GM19328 (cell line): ENCODE results near the gene DNAAF5.
"Not testable (repeated sequence)": the region's sequence is repeated elsewhere in the genome, so short reads cannot be mapped to it uniquely, and the experiment has no call there.

Experiments used
- ATAC-seq: cut with Tn5 transposase; IDR thresholded peaks from one replicate; pipeline ENCODE4 v1.9.1; 2021; ENCODE audit warnings: mild to moderate bottlenecking, moderate library complexity; ENCODE audit not compliant: unreplicated experiment

DNAAF5 gene

DNA sequence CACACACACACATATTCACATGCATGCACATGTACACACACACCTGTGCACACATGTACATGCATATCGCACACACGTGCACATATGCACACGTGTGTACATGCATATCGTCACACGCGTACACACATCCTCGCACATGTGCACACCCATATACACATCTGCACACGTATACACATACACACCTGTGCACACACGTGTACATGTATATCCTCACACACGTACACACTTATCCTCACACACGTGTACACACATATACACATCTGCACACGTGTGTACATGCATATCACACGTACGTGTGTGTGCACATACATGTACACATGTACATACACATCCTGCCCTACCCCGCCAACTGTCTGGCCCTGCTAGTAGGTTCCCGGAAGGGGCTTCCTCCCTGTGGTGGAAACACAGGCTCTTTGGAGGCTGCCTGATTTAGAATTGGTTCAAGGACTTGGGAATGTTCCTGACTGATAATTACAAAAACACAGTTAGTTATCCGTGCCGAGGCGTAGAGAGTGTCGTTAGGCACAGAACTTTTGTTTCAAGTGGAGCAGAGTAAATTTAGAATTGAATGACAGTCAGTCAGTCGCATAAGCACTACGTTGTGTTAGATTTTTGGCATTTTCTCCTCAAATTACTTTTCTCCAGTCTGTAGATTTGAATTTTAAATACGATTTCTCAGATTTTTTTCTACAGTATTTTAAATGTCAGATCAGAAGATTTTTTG, 19.1 kb downstream of the DNAAF5 start:
- ATAC-seq, result no peak

DNA sequence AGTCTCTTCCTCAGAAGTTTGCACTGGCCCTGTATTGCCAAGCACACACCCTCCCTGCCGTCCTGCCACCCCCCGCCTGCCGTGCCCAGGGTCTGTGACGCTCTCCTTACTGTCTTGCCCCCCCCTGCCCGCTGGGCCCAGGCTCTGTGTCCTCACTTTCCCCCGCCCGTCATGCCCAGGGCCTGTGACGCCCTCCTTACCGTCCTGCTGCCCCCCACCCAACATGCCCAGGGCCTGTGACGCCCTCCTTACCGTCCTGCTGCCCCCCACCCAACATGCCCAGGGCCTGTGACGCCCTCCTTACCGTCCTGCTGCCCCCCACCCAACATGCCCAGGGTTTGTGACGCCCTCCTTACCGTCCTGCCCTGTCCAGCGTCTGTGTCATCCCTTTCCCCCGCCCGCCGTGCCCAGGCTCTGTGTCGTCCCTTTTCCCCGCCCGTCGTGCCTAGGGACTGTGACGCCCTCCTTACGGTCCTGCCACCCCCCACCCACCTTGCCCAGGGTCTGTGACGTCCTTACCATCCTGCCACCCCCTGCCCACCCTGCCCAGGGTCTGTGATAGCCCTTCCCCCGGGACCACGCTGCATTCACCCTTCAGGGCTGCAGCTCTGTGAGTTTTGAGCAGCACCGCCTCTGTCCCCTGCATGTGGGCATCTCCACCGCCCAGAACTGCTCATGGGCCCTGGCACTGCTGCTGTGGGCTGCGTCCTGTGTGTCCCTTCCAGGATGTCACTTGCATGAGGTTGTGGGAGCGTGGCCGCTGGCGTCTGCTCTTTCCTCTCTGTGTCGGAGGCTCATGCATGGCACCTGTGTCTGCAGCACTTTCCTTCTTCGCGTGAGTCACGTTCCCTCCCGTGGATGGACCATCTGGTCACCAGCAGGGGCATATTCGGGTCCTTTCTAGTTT, 19.9 kb downstream of the DNAAF5 start:
- no peak for ATAC-seq

DNA sequence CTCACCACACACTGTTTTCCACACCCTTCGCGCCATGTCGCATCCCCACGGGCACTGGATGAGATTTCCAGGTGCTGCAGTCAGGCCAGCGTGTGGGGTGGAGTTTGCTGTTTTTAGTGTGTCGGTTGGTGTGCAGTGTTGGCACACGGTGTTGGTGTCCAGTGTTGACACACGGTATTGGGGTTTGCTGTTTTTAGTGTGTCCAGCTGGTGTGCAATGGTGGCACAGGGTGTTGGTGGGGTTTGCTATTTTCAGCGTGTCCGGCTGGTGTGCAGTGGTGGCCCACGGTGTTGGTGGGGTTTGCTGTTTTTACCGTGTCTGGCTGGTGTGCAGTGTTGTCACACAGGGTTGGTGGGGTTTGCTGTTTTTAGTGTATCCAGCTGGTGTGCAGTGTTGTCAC, 20.7 kb downstream of the DNAAF5 start:
- ATAC-seq, result no peak

DNA sequence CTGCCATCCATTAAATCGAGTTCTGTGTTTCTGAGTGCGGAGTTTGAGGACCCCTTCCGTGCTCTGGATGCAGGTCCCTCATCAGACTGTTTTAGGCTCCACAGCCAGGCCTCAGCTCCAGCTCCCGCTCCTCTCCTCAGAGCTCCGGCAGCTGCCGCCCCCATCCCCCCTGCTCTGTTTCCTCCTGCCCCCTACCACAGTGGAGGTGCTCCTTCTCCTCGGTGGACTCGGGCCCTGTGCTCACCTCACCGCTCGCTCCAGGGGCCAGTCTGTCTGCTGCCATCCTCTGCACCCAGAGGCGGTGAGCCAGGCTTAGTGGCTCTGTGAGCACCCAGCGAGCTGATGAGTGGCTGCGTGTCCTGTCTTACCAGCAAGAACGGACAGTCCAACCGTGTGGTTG, 21.9 kb downstream of the DNAAF5 start:
- ATAC-seq, result no peak

DNA sequence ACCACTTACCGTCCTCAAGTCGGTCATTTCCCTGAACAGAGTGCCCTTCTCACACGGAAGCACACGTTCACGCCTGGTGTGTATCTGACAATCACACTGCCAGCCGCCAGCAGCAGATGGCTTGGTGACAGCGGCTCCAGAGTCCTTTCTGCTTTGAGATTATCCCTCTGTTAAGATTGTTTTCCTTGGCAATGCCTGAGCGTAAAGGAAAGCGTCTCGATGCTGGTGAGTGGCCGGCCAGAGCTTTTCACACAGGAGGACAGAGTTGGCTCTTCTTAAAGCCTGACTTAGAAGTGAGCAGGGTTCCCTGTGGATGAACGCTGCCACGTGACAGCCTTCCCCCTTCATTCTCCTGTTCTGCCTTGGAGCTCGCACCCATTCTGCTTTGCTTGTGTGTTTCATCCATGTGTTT, 22.6 kb downstream of the DNAAF5 start:
- ATAC-seq, result no peak

DNA sequence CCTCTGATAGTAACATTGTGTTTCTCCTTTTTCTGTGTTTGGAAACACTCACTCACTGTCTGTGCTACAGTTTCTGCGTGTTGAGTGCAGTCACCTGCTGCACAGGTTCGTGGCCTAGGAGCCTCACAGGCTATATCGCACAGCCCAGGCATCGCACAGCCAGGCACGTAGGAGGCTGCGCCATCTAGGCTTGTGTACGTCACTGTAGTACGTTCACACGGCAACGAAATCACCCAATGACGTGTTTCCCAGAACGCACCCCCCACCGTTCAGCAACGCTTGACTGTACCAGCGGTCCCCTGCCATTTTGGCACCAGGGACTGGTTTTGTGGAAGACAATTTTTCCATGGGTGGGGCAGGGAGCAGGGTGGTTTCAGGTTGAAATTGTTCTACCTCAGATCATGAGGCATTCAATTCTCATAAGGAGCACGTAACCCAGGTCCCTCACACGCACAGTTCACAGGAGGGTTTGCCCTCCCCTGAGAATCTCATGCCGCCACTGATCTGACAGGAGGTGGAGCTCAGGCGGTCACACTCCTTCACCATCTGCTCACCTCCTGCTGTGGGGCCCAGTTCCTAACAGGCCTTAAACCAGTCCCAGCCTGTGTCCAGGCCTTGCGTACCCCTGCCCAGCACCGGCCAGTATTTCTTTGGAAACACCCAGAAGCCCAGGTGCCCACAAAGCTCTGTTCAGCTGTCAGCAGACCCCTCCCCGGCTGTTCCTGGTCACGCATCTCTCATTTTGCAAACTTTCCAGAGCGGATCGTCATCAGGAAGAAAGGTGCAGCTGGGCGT, 23.8 kb downstream of the DNAAF5 start:
- no peak for ATAC-seq

DNA sequence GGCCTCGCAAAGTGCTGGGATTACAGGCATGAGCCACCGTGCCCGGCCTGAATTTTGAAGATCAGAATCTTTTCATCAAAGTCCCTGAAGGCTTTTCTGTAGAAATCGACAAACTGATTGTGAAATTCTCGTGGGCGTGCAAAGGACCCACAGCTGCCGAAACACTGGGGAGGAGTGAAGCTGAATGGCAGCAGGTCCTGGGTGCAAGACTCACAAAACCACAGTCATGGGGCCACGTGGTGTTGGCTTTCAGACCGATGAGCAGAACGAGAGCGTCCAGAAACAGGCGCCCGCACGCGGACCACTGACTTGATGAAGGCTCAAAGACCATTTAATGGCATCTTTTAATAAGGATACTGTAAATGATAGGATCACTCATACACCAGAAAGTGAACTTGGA, 25.3 kb downstream of the DNAAF5 start:
- ATAC-seq, result no peak

DNA sequence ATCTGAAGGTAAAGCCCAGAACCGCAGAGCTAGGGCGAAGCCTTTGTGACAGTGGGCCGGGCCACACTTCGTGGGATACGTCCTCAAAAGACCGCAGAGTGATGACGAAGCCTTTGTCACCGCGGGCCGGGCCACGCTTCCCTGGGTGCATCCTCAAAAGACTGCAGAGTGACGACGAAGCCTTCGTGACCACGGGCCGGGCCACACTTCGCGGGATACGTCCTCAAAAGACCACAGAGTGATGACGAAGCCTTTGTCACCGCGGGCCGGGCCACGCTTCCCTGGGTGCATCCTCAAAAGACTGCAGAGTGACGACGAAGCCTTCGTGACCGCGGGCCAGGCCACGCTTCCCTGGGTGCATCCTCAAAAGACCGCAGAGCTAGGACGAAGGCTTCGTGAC, 25.8 kb downstream of the DNAAF5 start:
- not testable (repeated sequence) for ATAC-seq

DNA sequence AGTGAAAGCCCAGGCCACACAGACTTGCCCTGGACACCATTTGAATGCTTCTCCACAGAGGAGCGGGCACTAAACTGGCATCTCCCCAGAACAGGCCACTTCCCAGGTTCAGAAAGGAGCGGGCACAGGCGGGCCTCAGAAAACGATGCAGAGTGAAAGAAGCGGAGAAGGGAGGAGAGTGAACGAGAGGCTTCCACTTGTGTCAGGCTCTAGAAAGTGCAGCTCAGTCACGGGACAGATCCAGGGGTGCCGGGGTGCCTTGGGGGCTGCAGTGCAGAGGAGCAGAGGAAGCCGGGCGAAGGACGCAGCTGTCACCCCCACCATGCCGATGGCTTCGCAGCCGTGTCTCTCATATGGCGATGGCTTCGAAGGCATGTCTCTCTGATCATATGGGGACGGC, 26.7 kb downstream of the DNAAF5 start:
- ATAC-seq, result no peak

DNA sequence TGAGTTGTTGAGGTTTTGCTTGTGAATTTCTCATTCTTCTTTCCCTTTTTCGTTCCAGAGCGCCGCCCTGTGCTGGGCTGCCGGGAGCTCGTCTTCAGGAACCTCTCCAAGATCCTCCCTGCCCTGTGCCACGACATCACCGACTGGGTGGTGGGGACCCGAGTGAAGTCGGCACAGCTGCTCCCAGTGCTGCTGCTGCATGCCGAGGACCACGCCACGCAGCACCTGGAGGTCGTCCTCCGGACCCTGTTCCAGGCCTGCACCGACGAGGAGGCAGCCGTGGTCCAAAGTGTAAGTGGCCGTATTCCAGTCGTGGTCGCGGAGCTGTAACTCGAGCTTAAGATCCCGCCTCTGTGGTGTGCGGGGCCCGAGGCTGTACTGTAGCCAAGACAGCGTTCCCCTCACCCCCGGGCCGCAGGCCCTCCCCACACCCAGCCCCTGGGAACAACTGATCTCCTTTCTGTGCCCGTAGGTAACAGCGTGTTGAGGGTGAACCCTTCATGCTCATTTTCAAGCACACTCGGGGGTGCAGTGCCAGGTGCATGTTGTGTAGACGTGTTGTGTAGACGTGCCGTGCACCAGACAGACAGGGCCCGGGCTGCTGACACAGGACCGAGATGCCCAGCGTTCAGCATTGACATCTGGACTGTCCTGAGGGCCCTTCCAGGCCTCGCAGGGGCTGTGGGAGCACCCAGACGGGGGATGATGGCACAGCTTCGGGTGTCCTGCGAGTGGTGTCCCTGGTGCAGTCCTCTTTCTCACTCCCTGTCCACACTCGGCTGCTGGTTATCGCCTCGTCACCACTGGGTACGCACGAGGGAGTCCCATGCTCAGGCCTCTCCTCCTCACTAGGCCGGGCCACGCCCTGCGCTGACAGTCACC, 28.3 kb downstream of the DNAAF5 start:
- no peak for ATAC-seq

DNA sequence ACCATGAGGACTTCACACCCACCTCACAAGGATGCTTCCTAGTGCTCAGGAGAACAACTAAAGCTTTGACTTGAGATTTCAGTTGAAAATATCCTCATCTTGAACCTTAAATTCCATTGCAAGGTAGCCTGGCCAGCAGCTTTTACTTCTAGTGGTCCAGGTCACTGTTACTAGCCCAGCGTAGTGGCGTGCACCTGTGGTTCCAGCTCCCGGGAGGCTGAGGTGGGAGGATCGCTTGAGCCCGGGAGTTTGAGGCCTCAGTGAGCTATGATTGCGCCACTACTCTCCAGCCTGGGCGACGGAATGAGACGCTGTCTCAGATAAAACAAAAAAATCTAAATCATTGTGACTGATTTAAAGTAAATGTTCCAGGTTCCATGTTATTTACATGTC, 28.9 kb downstream of the DNAAF5 start:
- no peak for ATAC-seq

DNA sequence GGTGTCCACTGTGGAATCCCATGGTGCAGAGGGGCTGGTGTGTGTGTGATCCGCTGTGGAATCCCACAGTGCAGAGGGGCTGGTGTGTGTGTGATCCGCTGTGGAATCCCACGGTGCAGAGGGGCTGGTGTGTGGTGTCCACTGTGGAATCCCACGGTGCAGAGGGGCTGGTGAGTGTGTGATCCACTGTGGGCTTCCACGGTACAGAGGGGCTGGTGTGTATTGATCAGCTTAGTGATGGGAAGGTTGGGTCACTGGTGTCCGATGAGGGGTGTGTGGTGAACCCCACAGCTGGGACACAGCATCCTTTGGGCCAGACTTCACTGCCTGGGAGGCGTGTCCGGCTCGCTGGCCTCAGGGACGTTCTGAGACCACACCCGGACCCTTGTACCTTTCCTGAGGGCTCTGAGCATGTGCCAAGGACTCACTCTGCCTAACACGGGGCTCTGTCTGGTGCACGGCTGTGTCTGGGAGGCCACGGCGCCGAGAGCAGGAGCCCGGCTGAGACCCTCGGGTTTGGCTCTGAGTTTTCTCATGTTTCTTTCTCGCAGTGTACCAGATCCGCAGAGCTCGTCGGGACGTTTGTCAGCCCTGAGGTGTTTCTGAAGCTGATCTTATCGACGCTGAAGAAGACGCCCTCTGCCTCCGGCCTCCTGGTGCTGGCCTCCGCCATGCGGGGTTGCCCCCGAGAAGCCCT, 29.9 kb downstream of the DNAAF5 start:
- no peak for ATAC-seq

DNA sequence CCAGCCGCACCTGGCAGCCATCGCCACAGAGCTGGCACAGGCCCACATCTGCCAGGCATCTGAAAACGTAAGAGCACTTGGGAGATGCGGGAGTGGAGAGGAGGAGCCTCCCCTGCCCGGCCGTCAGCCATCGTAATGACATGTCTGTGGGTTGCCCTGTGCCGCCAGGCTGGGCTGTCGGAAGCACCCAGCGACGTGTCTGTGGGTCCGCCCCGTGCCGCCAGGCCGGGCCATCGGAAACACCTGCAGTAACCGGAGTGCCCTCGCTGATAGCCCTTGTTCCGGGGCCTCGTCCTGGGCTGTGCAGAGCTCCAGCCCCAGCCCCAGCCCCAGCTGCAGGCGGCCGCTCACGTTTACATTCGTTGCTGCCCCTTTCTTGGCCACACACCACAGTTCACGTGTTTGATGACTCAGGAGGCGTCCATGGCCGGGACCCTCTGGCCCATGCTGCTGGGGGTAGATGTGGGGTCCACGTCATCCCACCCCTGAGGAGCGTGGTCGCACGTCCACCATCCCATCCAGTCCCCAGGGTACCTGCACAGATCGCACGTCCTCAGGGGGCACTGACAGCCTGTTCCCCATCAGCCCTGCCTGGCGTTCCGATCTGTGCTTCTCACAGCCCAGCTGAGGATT, 30.5 kb downstream of the DNAAF5 start:
- ATAC-seq, result no peak

DNA sequence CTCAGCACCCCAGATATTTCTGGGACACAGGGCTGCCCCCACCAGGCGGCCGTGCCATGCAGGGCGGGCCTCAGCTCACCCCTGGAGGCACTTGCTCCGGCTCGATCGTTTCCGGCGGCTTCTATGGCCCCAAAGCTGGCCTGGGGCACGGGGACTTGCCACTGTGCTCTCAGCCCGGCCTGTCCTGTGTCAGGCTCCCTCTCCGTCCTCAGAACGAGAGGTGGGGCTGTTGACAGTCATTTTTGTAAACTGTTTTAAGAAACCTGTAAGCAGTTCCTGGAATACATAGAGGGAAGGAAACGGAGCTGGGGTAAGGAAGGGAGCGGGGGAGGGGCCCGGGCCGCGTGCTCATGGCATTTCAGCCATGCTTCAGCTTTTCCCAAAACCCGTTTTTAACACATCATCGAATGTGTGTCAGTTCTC, 31.3 kb downstream of the DNAAF5 start:
- ATAC-seq, result no peak

DNA sequence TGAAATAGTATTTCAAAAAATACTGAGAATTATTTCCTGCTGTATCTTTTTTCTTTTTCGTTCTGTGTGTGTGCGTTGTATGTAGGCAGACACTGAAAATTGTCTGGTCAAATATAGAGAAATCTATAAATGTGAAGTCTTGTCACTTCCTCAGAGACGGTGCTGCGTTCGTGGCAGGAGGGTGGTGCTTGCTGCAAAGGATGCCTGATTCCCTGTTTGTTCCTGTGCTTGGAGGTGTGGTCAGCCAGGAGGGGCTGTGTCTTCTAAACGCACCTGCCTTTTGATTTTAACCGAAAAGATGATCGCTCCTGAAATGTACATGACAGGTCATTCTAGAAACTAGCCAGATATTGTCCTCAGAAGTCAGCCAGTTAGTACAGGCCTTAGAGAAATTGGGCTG, 33.1 kb downstream of the DNAAF5 start:
- no peak for ATAC-seq

DNA sequence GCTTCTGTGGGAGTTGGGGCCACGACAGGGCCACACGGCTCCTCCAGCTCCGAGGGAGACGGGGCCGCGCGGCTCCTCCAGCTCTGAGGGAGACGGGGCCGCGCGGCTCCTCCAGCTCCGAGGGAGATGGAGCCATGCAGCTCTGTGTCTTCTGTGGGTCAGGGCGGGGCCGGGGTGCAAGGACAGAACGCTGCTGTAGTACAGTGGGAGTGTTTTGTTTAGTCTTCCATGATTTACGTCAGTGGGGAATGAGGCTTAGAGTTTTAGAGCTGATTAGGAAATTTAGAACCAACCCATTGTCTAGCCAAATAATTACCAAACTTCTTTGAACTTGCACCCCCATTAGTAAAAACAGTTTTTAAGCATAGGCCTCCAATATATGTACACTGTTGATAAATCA, 33.5 kb downstream of the DNAAF5 start:
- ATAC-seq, result no peak

DNA sequence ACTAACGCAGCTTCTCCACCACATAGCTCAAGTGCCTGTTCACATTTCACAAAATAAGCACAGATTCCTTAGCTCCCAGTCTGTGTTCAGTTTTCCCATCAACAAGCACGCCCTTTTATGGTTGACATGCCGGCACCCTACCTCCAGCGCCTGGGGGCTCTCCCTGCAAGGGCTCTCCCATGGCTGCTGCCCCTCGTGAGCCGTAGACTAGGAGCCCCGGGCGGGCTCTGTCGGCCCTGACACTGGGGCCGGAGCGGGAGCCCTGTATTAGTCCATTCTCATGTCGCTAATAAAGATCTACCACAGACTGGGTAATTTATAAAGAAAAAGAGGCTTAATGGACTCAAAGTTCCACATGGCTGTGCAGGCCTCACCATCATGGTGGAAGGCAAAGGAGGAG, 34.6 kb downstream of the DNAAF5 start:
- ATAC-seq, result no peak

DNA sequence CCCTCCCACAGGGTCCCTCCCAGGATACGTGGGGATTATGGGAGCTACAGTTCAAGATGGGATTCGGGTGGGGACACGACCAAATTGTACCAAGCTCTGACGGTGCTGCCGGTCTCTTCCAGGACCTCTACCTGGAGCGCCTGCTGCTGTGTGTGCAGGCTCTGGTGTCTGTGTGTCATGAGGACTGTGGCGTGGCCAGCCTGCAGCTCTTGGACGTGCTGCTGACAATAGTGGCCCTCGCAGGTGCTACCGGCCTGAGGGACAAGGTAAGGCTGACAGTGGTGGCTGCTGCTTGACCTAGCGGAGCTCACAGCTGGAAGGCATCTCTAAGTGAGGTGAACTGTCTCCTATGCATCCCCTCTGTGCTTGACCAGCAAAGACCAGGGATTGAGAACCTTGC, 35.1 kb downstream of the DNAAF5 start:
- no peak for ATAC-seq

DNA sequence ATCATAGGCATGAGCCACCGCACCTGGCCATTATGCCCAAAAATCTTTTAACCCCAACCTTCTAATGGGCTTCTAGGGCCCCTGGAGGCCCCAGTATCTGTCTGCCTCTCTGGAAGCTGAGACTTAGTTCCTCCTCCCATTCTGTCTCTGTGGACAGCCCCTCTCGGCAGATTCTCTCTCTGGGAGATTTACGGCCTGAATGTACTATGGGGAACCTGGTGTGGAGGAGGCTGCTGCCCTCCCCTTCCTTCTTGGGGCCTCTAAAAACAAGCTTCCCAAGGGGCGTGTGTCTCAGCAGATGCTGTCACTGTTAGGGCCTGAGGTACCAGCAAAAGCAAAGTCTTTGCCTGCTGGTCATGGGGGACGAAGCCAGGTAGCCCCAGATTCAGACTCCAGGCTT, 36.4 kb downstream of the DNAAF5 start:
- no peak for ATAC-seq
